T1000 (cell line): Measurements from ENCODE around the gene ZW10.
A peak's percentile ranks its signal among the peaks of the same experiment; 100 is the strongest.

Experiments used
- DNase-seq: peaks from one replicate; lab custom pipeline; 2025; ENCODE audit warnings: mixed read lengths; lab: John Stamatoyannopoulos, UW

Gene ZW10

DNA sequence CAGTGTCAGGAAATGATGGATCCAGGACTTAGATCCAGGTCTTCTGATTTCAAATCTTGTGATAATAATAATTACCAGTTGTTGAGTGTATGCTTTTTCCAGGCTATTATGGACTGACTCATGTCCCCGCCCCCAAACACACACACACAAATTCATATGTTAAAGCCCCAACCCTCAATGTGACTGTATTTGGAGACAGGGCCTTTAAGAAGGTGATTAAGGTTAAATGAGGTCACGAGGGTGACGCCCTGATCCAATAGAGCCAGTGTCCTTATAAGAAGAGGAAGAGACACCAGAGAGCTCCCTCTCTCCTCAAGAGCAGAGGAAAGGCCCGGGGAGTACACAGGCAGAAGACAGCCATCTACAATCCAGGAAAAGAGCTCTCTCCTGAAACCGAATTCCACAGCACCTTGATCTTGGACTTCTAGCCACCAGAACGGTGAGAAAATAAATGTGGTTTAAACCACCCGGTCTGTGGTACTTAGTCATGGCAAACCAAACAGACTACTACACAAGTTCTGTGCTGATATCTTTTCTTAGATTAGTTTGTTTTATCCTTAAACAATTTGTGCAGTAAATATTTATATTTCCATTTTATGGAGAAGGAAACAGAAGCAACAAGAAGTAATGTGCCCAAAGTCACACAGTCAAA is 75.6 kb downstream of the ZW10 start:
- DNase-seq = no peak

- no peak for DNase-seq
Observed at GRCh38 chr11:113697111-113697510, 76.4 kb downstream of the ZW10 start.

GRCh38 chr11:113695207-113695606 is 78.3 kb downstream of the ZW10 start:
- no peak for DNase-seq

DNA sequence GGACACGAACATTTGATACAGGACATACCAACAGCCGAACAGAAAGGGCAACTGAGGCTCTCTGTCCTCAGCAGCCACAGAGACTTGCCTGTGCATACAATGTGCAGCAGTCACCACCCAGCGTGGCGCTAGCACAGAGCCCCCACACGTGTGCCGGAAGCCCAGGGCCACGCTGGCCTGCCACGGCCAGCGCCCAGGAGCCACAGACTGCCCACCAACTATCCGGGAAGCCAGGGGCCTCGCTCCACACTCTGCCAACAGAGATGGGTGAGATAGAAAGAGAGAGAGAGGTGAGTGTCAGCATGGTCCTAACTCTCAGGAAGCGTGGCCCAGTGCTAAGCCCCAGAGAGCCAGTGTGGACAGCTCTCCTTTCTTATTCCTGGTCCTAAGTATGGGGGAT is 79.1 kb downstream of the ZW10 start:
- DNase-seq = no peak

DNA sequence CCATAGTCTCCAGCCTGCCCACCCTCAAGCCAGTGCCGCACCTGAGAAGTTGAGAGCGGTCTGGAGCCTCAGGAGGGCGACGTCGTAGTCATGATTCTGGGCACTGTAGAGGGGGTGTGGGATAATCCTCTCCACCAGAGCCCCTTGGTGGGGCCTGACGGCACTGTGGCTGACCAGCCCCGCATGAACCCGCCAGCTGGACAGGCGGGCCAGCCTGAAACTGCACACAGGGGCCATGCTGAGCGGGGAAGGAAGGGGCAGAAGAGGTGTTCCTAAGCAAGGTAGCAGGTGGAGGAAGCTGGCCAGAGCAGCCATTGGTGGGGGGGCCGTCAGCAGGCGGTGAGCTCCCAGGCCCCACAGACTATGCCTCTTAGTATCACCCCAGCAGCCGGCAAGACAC is 80.5 kb downstream of the ZW10 start:
- DNase-seq = no peak

- DNase-seq = peak; percentile 6
Observed at GRCh38 chr11:113690619-113691569, 82.6 kb downstream of the ZW10 start.

- no peak for DNase-seq
Observed at GRCh38 chr11:113689768-113690618, 83.5 kb downstream of the ZW10 start.

GRCh38 chr11:113685654-113686359 is 87.7 kb downstream of the ZW10 start:
- DNase-seq = no peak

DNA sequence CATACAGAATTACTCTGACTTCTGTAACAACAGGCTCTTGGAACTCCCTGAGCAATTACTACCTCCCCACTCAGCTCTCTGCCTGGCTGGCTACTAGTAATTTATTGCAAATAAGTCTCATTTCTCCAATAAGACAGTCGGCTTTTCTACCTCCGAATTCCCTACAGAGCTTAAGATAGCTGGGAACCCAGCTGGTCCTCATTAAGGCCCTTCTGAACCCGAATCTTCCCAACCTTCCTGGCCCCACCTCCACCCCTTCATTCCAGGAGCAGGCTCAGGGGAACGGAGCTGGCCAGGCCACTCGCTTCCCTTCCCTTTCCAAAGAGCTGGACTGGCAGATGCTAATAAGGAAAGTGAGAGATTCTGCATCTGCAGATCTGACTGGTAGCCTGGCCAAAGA is 89.0 kb downstream of the ZW10 start:
- DNase-seq = no peak

GRCh38 chr11:113683481-113684046 is 89.9 kb downstream of the ZW10 start:
- no peak for DNase-seq
